ENCODE measurements around the gene NDUFS8.

The NDUFS8 gene

GRCh38 chr11:68002575-68002937, 27.9 kb upstream of the NDUFS8 start:
- peak; percentile 41 for DNase-seq (ENCODE audit: low read depth)
- no peak for TF ChIP-seq CTCF (IDR thresholded peaks at IDR 0.05; ENCODE audit: low read depth, low read length, missing control alignments)
- peak overlapping the region; percentile 74 for H3K4me3 ChIP-seq (ENCODE audit: low read depth, low read length)

- DNase-seq (ENCODE audit: low read depth) = no peak
- H3K4me3 ChIP-seq (ENCODE audit: low read depth, low read length) = peak overlapping the region; percentile 74
- no peak for TF ChIP-seq CTCF (IDR thresholded peaks at IDR 0.05; ENCODE audit: low read depth, low read length, missing control alignments)
These were observed 27.3 kb upstream of the NDUFS8 start for GRCh38 chr11:68002938-68003845.

- H3K4me3 ChIP-seq (ENCODE audit: low read depth, low read length) = peak within 1 kb of the TSS; percentile 74
- TF ChIP-seq CTCF (IDR thresholded peaks at IDR 0.05; ENCODE audit: low read depth, low read length, missing control alignments) = no peak
- DNase-seq (ENCODE audit: low read depth) = peak; percentile 71
These were observed 26.5 kb upstream of the NDUFS8 start, which contains the start of gene UNC93B1 for GRCh38 chr11:68003846-68004550. UNC93B1 (minus strand) TSS chr11:68004097; CDS start chr11:68004043, 54 bp downstream.

GRCh38 chr11:68004551-68005335, 25.7 kb upstream of the NDUFS8 start:
- TF ChIP-seq CTCF (IDR thresholded peaks at IDR 0.05; ENCODE audit: low read depth, low read length, missing control alignments) = no peak
- H3K4me3 ChIP-seq (ENCODE audit: low read depth, low read length) = peak overlapping the region; percentile 74
- no peak for DNase-seq (ENCODE audit: low read depth)

- TF ChIP-seq CTCF (IDR thresholded peaks at IDR 0.05; ENCODE audit: low read depth, low read length, missing control alignments) = no peak
- no peak for DNase-seq (ENCODE audit: low read depth)
These were observed 23.8 kb upstream of the NDUFS8 start for GRCh38 chr11:68006606-68007166.

More at GRCh38 chr11:68006606-68007166, 23.8 kb upstream of the NDUFS8 start:
- no peak overlapping the region for H3K4me3 ChIP-seq (ENCODE audit: low read depth, low read length)

Measured in GM12864 (cell line).